GM20000 (cell line): ENCODE results near the gene PACRG.
"Not testable (repeated sequence)": the region's sequence is repeated elsewhere in the genome, so short reads cannot be mapped to it uniquely, and the experiment has no call there.

ENCODE experiments used
- DNase-seq: peaks from one replicate; pipeline ENCODE4 v3.0.0; 2012; ENCODE audit warnings: low spot score
- TF ChIP-seq, protein P1 (sequence below): IDR thresholded peaks from 2 replicates; pipeline ENCODE4 v1.5.1; 2012; ENCODE audit warnings: mild to moderate bottlenecking, control low read depth; ENCODE audit errors: extremely low read depth, missing control alignments

The PACRG gene

DNA sequence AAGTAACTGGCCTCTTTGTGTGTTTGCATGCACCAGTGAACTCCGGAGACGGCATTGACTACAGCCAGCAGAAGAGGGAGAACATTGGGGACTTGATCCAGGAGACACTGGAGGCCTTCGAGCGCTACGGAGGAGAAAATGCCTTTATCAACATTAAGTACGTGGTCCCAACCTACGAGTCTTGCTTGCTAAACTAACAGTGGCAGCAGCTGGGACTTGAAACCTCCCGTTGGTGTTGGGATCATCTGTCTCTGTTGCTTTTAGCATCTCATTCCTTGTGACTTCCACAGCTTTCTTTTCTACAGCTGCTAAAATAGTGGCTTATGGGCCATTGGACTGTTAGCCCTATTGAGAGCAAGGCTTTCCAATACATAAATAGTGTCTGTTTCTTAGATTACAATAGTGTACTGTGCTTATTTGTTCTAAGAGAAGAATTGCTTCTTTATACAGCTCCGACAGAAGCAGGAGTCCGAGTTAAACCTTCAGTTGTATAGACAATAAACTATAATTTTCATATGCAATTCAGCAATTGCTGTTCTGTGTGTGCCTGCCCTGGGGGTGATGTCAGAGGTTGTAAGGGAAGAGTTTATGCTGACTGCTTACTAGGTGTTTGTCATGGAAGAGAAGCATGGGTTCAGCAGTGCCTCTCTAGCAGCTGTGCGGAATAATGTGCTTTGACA lies 587.2 kb downstream of the PACRG start:
- TF ChIP-seq, protein P1, sequence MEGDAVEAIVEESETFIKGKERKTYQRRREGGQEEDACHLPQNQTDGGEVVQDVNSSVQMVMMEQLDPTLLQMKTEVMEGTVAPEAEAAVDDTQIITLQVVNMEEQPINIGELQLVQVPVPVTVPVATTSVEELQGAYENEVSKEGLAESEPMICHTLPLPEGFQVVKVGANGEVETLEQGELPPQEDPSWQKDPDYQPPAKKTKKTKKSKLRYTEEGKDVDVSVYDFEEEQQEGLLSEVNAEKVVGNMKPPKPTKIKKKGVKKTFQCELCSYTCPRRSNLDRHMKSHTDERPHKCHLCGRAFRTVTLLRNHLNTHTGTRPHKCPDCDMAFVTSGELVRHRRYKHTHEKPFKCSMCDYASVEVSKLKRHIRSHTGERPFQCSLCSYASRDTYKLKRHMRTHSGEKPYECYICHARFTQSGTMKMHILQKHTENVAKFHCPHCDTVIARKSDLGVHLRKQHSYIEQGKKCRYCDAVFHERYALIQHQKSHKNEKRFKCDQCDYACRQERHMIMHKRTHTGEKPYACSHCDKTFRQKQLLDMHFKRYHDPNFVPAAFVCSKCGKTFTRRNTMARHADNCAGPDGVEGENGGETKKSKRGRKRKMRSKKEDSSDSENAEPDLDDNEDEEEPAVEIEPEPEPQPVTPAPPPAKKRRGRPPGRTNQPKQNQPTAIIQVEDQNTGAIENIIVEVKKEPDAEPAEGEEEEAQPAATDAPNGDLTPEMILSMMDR = no peak

DNA sequence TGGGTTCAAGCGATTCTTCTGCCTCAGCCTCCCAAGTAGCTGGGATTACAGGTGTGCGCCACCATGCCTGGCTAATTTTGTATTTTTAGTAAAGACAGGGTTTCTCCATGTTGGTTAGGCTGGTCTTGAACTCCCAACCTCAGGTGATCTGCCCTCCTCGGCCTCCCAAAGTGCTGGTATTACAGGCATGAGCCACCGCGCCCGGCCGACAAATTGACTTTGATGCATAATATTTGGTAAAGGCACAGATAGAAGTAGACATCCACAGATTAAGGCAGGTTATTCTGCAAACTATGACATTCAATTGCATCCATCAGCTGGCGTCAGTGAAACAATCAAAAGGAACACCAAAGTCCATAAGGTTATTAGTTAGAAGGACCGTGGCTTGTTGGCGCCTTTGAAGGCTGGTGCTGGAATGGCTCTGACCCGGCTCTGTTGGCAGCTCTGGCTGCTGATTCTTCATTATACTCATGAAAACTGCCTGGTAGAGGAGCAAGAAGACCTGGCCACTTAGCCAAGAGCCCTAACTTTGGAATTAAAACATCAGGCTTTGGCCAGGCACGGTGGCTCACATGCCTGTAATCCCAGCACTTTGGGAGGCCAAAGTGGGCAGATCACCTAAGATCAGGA lies 589.2 kb downstream of the PACRG start:
- not testable (repeated sequence) for DNase-seq

More for the DNA sequence above, 587.2 kb downstream of the PACRG start:
- DNase-seq = no peak

DNA sequence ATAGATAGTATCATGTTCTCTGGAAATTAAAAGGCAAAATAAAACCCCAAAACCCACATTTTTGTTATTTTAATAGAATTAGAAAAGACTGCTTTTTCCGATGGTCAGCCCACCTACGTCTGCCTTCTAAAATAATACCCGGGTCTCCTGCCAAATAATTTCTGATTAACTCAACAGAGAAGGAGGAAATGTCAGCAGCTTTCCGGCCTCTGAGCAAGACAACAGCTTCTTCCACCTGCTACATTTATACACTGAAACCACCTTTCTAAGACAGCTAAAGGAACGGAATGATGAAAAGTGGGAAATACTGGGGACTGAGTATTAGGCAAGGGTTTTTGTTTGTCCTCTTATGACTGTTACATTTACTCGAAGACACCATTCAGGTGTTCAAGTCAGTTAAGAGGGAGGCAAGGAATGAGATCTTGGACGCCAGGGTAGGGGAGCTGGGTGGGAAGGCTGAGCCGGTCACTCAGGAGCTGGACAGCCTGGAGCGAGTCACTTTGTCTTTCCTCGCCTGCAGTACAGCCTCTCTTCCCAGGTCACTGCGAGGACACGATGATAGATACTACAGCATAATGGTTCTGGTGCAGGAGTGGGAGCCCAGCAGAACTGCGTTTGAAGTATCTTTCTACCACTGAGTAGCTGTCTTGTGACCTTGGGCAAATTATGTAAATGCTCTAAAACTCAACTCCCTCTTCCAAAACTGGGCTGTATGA lies 590.5 kb downstream of the PACRG start:
- TF ChIP-seq, protein P1 = no peak
- DNase-seq = no peak

DNA sequence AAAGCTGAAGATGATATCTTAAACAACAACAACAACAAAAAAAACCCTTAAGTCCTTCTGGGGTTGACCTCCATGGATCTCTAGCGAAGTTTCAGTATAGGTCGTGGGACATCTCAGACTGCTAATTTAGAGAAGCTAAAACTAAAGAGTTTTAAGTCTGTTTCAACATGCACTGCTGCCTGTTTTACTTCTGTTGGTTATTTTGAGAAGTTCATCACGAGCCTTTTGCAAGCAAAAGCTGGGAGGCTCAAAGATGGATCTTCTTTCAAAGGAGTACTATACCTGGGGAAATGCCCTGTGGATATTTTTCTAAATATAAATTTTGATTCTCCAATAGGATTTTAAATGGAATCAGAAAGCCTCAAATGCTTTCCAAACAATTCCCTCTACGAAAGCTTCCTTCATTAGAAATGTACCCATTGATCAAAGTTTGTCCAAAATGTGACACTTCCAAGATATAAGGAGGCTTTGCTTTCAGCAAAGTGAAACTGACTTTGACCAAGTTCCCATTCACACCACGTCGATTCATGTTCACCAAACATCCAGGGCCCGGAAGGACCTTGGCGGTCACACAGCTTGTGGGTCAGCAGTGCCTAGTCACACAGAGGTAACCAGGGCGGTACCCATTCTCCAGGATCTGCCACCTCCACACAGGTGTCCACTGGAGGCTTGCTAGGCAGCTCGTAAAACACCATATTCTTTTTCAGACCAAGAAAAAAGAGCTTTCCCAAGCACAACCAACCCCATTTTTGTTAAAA lies 592.0 kb downstream of the PACRG start:
- TF ChIP-seq, protein P1 = no peak
- DNase-seq = no peak

DNA sequence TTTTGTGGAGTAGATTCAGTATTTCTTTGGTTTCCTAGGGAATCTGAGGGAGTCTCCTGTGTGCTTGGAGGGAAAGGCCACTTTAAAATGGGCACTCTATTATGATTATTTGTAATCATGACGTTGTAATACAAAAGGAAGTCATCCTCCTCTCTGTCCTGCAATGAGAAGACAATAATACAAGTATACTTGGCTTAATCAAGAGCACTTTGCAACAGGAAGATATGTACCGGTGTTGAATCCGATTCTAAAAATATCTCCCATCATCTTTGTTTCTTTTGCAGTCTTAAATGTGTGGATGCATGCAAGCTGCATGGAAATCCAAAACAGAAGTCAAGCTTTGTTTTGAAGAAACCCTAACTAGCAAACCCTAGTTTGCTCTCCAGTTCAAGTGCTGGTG lies 592.6 kb downstream of the PACRG start:
- TF ChIP-seq, protein P1 = no peak
- DNase-seq = no peak

GRCh38 chr6:163320804-163321203 lies 593.0 kb downstream of the PACRG start:
- TF ChIP-seq, protein P1 = no peak

GRCh38 chr6:163321717-163322116 lies 593.9 kb downstream of the PACRG start:
- TF ChIP-seq, protein P1 = no peak
- no peak for DNase-seq

More at GRCh38 chr6:163320804-163321203, 593.0 kb downstream of the PACRG start:
- no peak for DNase-seq
